GM19463 (cell line): Measurements from ENCODE around the gene ANKRD13B.
A peak's percentile ranks its signal among the peaks of the same experiment; 100 is the strongest.

Source experiments
- ATAC-seq: cut with Tn5 transposase; IDR thresholded peaks from one replicate; pipeline ENCODE4 v1.9.1; 2021; ENCODE audit warnings: mild to moderate bottlenecking, moderate library complexity; ENCODE audit not compliant: unreplicated experiment

The ANKRD13B gene

DNA sequence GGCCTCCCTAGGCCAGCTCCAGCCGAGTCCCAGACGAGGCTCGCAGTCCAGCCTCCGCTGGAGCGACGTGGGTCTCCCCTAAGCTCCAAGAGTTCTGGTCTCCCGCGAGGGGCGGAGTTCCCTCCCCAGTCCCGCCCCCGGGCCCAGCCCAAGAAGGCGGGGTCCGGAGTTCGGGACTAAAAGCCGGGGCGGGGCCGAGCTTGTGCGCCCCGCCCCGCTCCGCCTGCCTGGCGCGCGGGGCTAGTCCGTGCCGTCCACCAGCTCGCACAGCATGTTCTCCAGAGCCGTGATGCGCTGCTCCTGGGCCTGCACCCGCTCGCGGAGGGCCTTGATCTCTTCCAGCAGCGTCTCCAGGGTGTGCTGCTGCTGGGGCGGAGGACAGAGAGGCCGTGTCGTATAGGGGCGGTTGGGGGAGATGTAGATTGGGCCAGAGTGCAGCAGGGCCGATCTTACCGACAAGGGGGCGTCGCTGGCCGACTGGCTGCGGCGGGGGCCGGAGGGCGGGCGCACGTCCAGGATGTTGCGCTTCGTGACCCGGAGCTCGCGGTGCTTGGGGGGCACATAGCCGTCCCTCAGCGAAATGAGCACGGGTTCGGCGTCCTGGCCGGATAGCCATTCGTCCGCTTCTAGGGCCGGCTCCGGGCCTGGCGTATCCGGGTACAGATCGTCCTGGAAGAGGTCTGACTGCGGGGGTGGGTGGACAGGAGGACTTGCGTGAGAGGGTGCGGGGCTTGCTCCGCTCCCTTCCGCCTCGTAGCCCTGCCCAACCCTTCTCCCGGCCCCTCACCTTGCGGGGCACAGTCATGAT, 22.8 kb downstream of the ANKRD13B start:
- ATAC-seq = peak; percentile 58

- ATAC-seq = no peak
Measured at GRCh38 chr17:29616300-29617048, 23.5 kb downstream of the ANKRD13B start.

GRCh38 chr17:29617125-29617480, 24.2 kb downstream of the ANKRD13B start:
- no peak for ATAC-seq

DNA sequence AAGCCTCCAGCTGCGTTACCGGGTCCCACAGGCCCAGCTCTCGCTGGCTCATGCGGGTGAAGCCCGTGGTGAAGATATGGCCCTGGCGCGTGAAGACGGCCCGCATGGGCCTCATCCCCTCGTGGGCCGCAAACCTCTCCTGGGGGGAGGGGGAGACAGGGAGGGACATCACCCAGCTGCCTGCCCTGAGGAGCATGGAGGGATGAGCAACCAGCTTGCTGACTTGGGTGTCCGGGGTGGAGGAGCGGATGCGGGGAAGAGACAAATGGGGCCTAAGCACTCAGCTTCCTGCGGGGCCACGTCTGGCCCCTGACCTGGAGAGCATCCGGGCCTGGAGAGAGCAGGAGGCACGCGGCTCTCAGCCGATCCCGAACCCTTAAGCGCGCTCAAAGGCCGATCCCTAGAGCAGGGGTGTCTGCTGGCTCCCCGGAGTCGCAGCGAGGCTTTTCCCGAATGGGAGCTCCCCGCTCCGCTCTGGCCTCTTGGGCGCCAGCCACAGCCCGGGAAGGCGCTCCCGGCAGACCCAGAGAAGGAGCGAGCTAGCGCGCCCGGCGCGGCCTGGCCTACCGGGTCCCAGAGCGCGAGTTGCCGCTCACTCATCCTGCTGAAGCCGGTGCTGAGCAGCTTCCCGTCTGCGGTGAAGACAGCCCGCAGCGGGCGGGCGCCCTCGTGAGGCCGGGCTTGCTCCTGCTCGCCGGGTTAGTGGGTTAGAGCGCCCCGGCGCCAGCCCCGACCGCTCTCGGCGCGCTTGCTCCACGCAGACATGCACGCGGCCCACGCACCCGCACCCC, 24.7 kb downstream of the ANKRD13B start:
- ATAC-seq = no peak

- no peak for ATAC-seq
Measured at GRCh38 chr17:29618272-29619065, 25.5 kb downstream of the ANKRD13B start.

- no peak for ATAC-seq
Measured at GRCh38 chr17:29619251-29619650, 26.3 kb downstream of the ANKRD13B start.

- ATAC-seq = no peak
Measured at GRCh38 chr17:29620271-29620670, 27.3 kb downstream of the ANKRD13B start.

GRCh38 chr17:29620779-29621500, 28.0 kb downstream of the ANKRD13B start:
- ATAC-seq = no peak

- ATAC-seq = no peak
Measured at GRCh38 chr17:29621751-29622194, 28.8 kb downstream of the ANKRD13B start.

DNA sequence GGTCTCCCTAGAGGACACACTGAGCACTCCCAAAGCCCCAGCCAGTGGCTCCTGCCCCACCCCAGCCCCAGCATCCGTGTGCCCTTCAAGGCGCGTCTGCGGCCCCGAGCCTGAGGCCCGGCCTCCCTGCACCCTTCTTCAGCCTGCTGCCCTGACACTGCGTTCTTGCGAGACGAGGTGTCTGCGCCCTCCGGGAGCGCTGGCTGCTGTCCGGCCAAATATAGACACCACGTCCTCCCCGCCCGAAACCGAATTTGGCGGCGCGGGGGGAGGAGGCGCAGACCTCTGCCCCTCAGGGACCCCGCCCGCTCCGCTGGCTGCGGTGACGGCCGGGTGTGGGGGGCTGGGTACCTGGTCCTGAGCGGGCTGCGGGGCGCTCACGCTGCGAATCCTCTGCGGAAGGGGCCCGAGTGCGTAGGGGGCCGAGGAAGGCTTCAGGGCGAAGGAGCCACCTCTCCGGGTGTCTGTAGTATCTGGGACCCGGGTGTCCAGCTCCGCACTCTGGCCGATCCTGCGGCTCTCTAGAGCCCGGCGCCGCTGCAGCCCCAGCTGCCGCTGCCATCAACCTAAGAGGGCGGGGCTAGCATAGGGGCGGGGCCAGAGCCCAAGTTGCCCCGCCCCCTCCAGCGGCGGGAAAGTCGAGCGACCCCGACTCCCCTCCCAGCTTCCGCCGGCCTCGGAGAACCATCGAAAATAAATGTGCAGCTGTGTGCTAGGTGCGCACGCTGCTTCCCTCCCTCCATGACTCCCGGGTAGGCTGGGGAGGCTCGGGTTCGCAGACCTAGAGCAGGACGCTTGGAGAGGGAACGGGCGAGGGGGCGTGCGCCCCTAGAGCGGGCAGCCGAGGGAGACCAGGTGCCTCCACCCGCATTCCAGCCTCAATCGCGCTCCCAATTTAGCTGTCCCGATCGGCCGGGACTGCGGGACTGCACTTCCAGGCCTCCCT, 29.7 kb downstream of the ANKRD13B start, which contains the start of gene CORO6:
CORO6 (minus strand) TSS at position 576 of the 946 bp plus-strand sequence. CDS start 1,491 bp downstream, outside the sequence.
- ATAC-seq = peak; percentile 65

GRCh38 chr17:29623283-29623647, 30.3 kb downstream of the ANKRD13B start:
- ATAC-seq = no peak

- no peak for ATAC-seq
Measured at GRCh38 chr17:29624586-29624985, 31.7 kb downstream of the ANKRD13B start.

DNA sequence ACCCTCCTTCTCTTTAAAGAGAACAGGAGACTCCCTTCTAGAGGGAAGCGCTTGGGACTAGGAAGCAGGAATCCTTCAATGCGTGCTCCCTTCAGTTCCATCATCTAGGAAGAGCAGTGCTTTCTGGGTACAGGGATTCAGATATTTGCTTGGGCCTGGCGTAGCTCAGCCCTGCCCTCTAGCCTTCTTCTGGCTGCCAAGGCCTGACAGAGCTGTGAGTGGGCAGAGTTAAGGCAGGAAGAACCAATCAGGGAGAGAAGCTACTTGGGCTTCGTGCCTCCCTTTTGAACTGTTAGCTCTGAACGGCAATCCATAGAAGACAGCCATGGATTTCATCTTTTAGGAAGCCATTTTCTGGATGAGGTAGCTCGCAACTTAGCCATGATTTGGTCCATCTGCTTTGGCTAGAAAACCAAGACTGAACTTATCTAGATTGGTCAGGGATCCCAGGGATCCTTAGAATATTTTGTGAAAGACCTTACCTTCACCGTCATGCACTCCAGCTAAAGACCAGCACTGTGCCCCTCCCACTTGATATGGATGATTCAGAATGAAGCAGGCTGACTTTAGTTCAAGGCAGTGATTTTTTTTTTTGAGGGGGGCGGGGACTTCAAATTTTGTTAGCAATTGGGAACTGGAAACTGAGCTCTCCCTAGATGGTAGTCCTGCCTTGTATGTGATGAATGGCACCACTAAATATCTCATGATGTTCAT, 32.3 kb downstream of the ANKRD13B start:
- no peak for ATAC-seq

DNA sequence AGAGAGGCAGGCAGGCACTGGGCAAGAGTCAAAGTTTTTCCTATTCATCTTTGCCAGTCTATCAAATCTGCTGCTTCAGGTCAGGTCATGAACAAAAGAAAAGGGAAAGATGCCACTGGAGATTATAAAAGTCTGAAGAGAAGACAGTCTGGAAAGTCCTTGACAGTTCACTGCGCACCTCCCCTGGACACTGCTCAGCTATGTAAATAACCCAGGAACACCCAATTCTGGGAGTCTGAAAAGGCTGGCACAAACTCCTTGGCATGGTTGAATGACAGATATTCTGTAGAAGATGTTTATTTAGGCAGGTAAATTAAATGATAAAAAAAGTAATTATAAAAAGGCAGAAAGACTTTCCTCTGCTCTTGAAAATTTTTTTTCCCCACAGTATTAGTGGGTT, 35.0 kb downstream of the ANKRD13B start:
- ATAC-seq = no peak

DNA sequence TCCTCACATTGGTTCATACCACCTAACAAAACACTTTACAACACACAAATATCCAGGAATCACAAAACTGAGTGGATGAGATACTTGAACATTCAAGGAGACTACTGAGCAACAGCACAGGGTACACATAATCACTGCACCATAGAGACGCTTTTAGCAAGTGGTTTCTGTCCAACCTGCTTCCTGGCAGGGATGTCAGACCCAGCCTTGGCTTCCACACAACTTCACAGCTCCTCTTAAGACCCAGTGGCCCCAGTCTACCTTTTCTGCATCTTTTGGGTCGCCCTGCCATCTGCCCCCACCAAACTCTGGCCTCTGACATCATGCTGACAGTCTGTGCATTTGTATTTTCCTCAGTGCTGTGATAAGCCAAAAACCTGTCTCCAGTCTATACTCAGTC, 35.7 kb downstream of the ANKRD13B start:
- ATAC-seq = no peak

DNA sequence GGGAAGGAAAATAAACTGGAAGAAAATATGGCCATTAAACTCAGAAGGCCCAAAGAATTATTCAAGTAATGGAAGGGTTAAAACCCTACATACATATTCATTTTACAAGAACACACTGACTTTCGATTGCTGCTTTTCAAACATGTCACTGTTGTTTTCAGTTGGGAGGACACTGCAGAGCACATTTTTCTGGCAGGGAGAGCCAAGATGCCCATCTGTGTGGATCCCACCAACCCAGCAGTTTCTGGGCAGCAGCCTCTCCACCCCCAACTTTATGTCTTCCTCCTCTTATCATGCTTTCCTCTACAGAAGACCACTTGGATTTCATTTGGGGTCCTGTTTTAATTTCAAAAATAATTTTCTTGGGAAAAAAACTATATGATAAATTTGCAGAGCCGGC, 36.9 kb downstream of the ANKRD13B start:
- ATAC-seq = no peak

- ATAC-seq = no peak
Measured at GRCh38 chr17:29630630-29631193, 37.8 kb downstream of the ANKRD13B start.

DNA sequence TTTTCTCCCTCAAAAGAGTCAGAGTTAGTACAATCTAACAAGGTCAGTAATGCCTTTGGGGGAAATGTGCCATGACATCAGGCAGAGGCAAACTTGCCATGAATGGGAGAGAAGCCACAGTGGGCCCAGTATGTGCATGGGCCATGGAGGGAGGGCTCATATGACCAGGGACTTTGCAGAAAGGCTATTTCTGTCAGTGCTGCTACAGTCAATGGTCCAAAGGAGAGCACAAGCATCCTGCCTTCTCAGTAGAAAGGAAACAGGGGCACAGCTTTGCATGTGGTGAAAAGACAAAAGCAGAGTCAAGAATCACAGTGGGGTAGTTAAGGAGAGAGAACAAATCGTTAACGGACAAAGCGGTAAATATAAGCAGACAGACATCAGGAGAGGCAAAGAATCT, 41.0 kb downstream of the ANKRD13B start:
- no peak for ATAC-seq
